ENCODE results near the gene ITPKB. TPM values are rescaled to one million over a fixed set of nuclear protein-coding genes. Genes with fewer than 3 reads are reported as not detected.

The ITPKB gene
- polyA plus RNA-seq, 1 experiment = 2.8 TPM

DNA sequence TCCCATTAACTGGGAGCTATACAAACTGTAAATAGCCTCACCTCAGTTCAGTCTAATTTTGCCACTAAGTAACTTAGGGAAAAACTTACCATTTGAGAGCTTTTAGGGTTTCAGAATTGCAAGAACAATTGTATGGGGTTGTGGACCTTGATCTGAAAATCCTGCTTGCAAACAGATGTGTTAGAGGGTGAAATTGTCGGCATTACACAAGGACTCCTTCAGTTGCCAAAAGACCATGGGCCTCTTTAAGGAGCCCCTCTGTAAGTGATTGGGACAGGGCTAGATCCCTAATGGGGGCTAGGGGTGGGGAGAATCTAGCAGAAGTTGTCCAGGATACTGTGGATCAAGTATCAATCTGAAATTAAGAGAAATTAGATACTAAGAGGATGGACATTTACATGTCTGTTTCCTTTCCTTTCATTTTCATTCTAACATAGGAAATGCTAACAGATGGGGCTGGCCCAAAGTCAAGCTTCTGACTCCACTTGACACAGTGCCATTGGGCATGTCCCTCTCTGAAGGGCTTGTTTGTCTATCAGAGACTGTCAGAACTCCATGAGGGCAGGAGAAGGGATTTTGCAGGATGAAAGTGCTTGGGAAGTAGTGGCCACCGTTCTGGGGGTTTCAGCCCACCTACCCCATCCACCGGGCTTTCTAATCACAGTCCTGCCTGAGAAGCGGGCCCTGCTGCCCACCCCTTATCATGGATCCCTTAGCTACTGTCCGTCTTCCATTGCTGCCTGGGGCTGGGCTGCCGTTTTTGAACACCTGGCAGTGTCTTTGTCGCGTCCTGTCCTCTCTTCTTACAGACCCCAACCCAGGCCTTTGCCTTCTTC is 135.8 kb downstream of the ITPKB start:
- H3K27ac ChIP-seq (ENCODE audit: low read depth, low read length) = peak overlapping the region; percentile 68
- ChIA-PET CTCF (interaction anchor here (1.1 to 2.1 kb wide), 4 partner anchors 13 to 225 kb away, joined by 3 to 7 read pairs (median 5); partner anchors contain the start of gene PARP1), POLR2A (no interaction called here)
- H3K9me3 ChIP-seq (ENCODE audit: control insufficient read depth, insufficient read depth, low read length) = no peaks in the 10 kb centered on the region
- H3K4me3 ChIP-seq (ENCODE audit: low read depth, low read length) = no peak overlapping the region
- H3K27me3 ChIP-seq (ENCODE audit: control insufficient read depth, insufficient read depth, low read length) = peaks cover 24% of the 10 kb centered on the region
- no peak for DNase-seq (ENCODE audit: low read depth, low spot score)
- TF ChIP-seq, protein P1, sequence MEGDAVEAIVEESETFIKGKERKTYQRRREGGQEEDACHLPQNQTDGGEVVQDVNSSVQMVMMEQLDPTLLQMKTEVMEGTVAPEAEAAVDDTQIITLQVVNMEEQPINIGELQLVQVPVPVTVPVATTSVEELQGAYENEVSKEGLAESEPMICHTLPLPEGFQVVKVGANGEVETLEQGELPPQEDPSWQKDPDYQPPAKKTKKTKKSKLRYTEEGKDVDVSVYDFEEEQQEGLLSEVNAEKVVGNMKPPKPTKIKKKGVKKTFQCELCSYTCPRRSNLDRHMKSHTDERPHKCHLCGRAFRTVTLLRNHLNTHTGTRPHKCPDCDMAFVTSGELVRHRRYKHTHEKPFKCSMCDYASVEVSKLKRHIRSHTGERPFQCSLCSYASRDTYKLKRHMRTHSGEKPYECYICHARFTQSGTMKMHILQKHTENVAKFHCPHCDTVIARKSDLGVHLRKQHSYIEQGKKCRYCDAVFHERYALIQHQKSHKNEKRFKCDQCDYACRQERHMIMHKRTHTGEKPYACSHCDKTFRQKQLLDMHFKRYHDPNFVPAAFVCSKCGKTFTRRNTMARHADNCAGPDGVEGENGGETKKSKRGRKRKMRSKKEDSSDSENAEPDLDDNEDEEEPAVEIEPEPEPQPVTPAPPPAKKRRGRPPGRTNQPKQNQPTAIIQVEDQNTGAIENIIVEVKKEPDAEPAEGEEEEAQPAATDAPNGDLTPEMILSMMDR (IDR thresholded peaks at IDR 0.05; ENCODE audit: low read depth, low read length) = no peak

DNA sequence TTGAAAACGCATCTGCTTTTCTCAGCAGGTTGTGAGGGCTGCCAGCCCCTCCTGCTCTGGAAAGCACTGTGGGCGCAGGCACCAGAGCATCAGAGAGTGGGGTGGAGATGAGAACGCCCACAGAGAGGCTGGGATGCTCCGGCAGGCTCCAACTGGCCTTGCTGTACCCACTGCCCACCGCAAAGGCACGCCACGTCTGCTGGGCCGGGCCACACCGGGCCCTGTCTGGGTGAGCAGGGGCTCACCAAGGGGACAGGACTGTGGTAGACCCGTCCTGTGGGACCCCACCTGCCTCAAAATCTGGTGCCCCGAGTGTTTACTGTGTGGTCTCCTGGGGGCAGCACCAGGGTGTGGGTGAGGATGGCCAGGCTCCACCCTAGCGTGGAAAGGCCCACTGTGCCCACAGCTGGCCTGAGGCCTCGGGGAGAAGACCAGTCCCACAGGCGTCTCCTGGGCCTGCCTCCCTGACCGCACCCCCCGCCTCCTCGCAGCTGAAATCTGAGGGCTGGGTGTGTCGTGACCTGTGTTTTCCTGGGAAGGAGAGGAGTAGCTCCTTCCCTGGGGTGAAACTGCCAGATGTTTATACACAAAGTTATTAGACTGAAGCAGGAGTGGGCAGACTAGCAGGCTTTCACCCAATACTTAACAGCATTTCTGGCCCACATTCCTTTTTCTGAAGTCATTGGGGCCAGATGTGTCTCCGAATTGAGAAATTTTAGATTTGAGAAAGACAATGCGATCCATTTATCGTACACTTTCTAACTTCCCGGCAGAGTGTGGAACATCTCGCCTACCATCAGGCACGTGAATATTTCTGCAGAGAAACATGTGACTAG is 136.7 kb downstream of the ITPKB start:
- Histone ChIP-seq H3K27ac (ENCODE audit: low read depth, low read length) (peak overlapping the region; percentile 68), H3K27me3 (ENCODE audit: control insufficient read depth, insufficient read depth, low read length) (peaks cover 24% of the 10 kb centered on the region), H3K9me3 (ENCODE audit: control insufficient read depth, insufficient read depth, low read length) (no peaks in the 10 kb centered on the region), H3K4me3 (ENCODE audit: low read depth, low read length) (no peak overlapping the region)
- TF ChIP-seq, protein P1 (IDR thresholded peaks at IDR 0.05; ENCODE audit: low read depth, low read length) = no peak
- DNase-seq (ENCODE audit: low read depth, low spot score) = peak; percentile 59
- ChIA-PET POLR2A (interaction anchor here (0.6 kb wide), 1 partner anchor 69 kb away, joined by 3 read pairs; no protein-coding TSS in a partner anchor), CTCF (interaction anchor here (1.1 to 2.1 kb wide), 4 partner anchors 13 to 226 kb away, joined by 3 to 7 read pairs (median 5); partner anchors contain the start of gene PARP1)

DNA sequence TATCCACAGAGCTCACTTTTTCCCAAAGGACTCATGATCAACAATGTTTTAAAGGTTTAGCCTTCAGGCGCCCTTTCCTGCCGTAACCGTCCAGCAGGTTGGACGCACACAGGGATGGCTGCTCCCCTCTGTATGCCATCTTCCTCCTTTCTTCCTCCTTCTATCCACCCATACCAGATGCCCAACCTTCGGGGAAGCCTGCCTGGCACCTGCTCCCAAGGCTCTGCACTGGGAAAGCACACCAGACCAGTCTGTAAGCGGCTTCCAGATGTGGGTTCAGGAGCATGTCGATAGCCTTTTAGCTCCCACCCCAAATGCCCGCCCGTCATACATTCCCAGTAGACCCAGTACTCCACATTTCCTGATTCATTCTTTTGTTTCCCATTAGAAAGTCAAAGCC is 137.6 kb downstream of the ITPKB start:
- Histone ChIP-seq H3K4me3 (ENCODE audit: low read depth, low read length) (no peak overlapping the region), H3K9me3 (ENCODE audit: control insufficient read depth, insufficient read depth, low read length) (no peaks in the 10 kb centered on the region), H3K27ac (ENCODE audit: low read depth, low read length) (no peak overlapping the region), H3K27me3 (ENCODE audit: control insufficient read depth, insufficient read depth, low read length) (peaks cover 22% of the 10 kb centered on the region)
- no peak for DNase-seq (ENCODE audit: low read depth, low spot score)
- TF ChIP-seq, protein P1 (IDR thresholded peaks at IDR 0.05; ENCODE audit: low read depth, low read length) = no peak
- ChIA-PET POLR2A (no interaction called here), CTCF (interaction anchor here (1.1 kb wide), 1 partner anchor 25 kb away, joined by 3 read pairs; no protein-coding TSS in a partner anchor)

DNA sequence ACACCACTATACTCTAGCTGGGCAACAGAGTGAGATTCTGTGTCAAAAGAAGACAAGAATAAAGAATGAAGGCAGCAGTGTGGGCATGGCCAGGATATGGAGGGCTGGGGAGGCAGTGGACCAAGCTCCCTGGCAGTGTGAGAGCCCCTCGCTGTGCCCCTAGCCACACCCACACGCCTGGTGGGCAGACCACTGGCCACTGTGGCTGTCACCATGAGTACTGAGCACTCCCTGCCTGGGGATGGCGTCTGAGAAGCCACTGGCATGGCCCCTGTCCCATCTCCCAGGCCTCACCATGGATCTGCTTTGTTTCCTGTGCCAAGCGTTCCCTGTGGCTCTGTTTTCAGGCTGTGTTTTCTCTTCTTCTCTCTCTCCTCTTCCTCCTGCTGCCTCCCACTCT is 138.8 kb downstream of the ITPKB start:
- CTCF ChIA-PET = interaction anchor here (0.6 to 1.1 kb wide), 2 partner anchors 26 to 247 kb away, joined by 3 to 4 read pairs; no protein-coding TSS in a partner anchor
- DNase-seq (ENCODE audit: low read depth, low spot score) = no peak

More for the DNA sequence above, 138.8 kb downstream of the ITPKB start:
- Histone ChIP-seq H3K4me3 (ENCODE audit: low read depth, low read length) (no peak overlapping the region), H3K27me3 (ENCODE audit: control insufficient read depth, insufficient read depth, low read length) (peaks cover 23% of the 10 kb centered on the region), H3K9me3 (ENCODE audit: control insufficient read depth, insufficient read depth, low read length) (no peaks in the 10 kb centered on the region), H3K27ac (ENCODE audit: low read depth, low read length) (no peak overlapping the region)
- TF ChIP-seq, protein P1 (IDR thresholded peaks at IDR 0.05; ENCODE audit: low read depth, low read length) = no peak
- POLR2A ChIA-PET = no interaction called here
